PC-3 (cell line): ENCODE measurements around the gene CMTM2. TPM values are rescaled to one million over a fixed set of nuclear protein-coding genes. Genes with fewer than 3 reads are reported as not detected.

Experiments used
- ATAC-seq: fragments of 200-7000 bp; cut with Tn5 transposase; 2 replicates; pipeline ENCODE4 v1.9.1; 2020; ENCODE audit warnings: mild to moderate bottlenecking, moderate library complexity
- BruUV-seq: library from RNA; stranded (reverse); fragments of 400-500 nt; replicated peaks from 2 replicates; lab custom pipeline; 2021; lab: Mats Ljungman, UMichigan
- CTCF ChIA-PET: fragments of 300-600 bp; sonication (Branson Sonifier 250); formaldehyde crosslinking; loops from one replicate; lab custom pipeline; 2022; ENCODE audit warnings: antibody characterized with exemption; lab: Charles Lee
- POLR2A ChIA-PET: fragments of 300-600 bp; sonication (Branson Sonifier 250); formaldehyde crosslinking; loops from one replicate; lab custom pipeline; 2022; ENCODE audit warnings: antibody characterized with exemption; ENCODE audit not compliant: unreplicated experiment; lab: Charles Lee
- DNase-seq: peaks from one replicate; pipeline ENCODE4 v3.0.0-alpha.2; 2015
- H2AFZ ChIP-seq: fragments of 300-600 bp; sonication (generic); 2 replicates; pipeline ENCODE4 v1.6.0; 2016; ENCODE audit warnings: antibody characterized with exemption, low read length
- H3F3A ChIP-seq: fragments of 300-600 bp; sonication (generic); one replicate; pipeline ENCODE4 v1.6.0; 2017; ENCODE audit warnings: antibody characterized with exemption, low read length, control low read depth, mild to moderate bottlenecking; ENCODE audit not compliant: unreplicated experiment
- H3K27ac ChIP-seq: fragments of 300-600 bp; sonication (generic); 2 replicates; pipeline ENCODE4 v1.5.1; 2016; ENCODE audit warnings: mild to moderate bottlenecking, low read length
- H3K27me3 ChIP-seq: fragments of 300-600 bp; sonication (generic); 2 replicates; pipeline ENCODE4 v1.6.1; 2016; ENCODE audit warnings: low read length, mixed read lengths
- H3K36me3 ChIP-seq: fragments of 300-600 bp; sonication (generic); 2 replicates; pipeline ENCODE4 v1.6.1; 2016; ENCODE audit warnings: low read depth, mixed run types, low read length, mixed read lengths
- H3K4me1 ChIP-seq: fragments of 300-600 bp; sonication (generic); 2 replicates; pipeline ENCODE4 v1.5.1; 2016; ENCODE audit warnings: low read length; ENCODE audit not compliant: insufficient read depth
- H3K4me2 ChIP-seq: fragments of 300-600 bp; sonication (generic); 2 replicates; pipeline ENCODE4 v1.6.0; 2016; ENCODE audit warnings: low read length
- H3K4me3 ChIP-seq: fragments of 300-600 bp; sonication (generic); 2 replicates; pipeline ENCODE4 v1.5.1; 2016; ENCODE audit warnings: mild to moderate bottlenecking, low read length, mixed read lengths
- H3K79me2 ChIP-seq: fragments of 300-600 bp; sonication (generic); 2 replicates; pipeline ENCODE4 v1.6.1; 2017; ENCODE audit warnings: low read length, mixed read lengths
- H3K9ac ChIP-seq: fragments of 300-600 bp; sonication (generic); 2 replicates; pipeline ENCODE4 v1.6.0; 2016; ENCODE audit warnings: mild to moderate bottlenecking, low read length
- H3K9me2 ChIP-seq: fragments of 300-600 bp; sonication (generic); replicated peaks from 2 replicates; pipeline ENCODE4 v1.6.1; 2016; ENCODE audit warnings: mixed run types, low read length, mixed read lengths
- H3K9me3 ChIP-seq: fragments of 300-600 bp; sonication (generic); 2 replicates; pipeline ENCODE4 v1.6.1; 2016; ENCODE audit warnings: low read length, mixed read lengths
- H4K20me1 ChIP-seq: fragments of 300-600 bp; sonication (generic); 2 replicates; pipeline ENCODE4 v1.6.1; 2016; ENCODE audit warnings: low read length, mixed read lengths
- EZH2 ChIP-seq: fragments of 300-600 bp; sonication (generic); IDR thresholded peaks from one replicate; pipeline ENCODE4 v1.6.1; 2017; ENCODE audit warnings: antibody characterized with exemption, mild to moderate bottlenecking, low read length; ENCODE audit not compliant: unreplicated experiment
- EZH2phosphoT487 ChIP-seq: fragments of 300-600 bp; sonication (generic); IDR thresholded peaks from 2 replicates; pipeline ENCODE4 v1.6.1; 2018; ENCODE audit warnings: mild to moderate bottlenecking, antibody characterized with exemption, low read length, borderline replicate concordance
- intact Hi-C: fragments of 100-400 bp; cut with micrococcal nuclease; formaldehyde crosslinking; loops from 2 replicates; pipeline ENCODE4 v1.9.0; 2023
- total RNA-seq: library from RNA; depleted of rRNA; stranded (reverse); fragments of >200 nt; gene quantifications from 2 replicates; pipeline ENCODE4 v1.2.3, GENCODE V29; 2014
- TF ChIP-seq, protein P1 (sequence below): fragments of 300-600 bp; sonication (generic); conservative IDR thresholded peaks from 2 replicates; pipeline ENCODE4 v1.5.1; 2017; ENCODE audit warnings: antibody characterized with exemption, low read depth, mild to moderate bottlenecking, low read length

The CMTM2 gene
- total RNA-seq, 1 experiment from 2014 or later, result not detected

DNA sequence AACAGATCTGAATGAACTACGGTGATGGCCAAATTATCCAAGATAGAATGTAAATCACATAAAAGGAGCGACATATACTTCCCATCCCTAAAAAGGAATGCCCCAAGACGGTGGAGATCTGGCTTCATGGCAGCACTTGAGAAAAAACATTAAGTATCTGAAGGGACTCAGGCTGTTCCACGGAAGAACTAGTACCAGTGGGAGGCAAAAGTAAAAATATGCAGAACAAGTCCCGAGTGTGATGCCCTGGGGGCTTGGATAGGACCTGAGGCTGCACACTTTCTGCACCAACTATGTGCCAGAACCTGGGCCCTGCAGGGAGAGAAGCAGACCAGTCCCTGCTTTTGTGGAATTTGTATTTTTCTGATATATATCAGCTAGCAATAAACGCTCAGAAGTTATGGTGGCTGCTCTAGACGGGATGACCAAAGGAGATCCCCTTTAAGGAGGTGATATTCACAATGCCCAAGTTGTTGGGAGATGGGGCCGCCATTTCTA is 27.4 kb upstream of the CMTM2 start:
- ATAC-seq (no peak), DNase-seq (no peak)
- Histone ChIP-seq H2AFZ (peak overlapping the region; percentile 89), H3K9ac (peak overlapping the region; percentile 71), H3K4me3 (peak overlapping the region; percentile 64), H4K20me1 (no peaks in the 10 kb centered on the region), H3K4me2 (peak overlapping the region; percentile 88), H3K36me3 (no peaks in the 10 kb centered on the region), H3K27ac (no peak overlapping the region), H3K9me2 (no peaks in the 10 kb centered on the region), H3K79me2 (peaks cover 28% of the 10 kb centered on the region), H3K9me3 (no peaks in the 10 kb centered on the region), H3K4me1 (peaks cover 21% of the 10 kb centered on the region), H3F3A (no peaks in the 10 kb centered on the region), H3K27me3 (no peaks in the 10 kb centered on the region)
- intact Hi-C loops, result loop anchor here (2.0 to 5.0 kb wide), 2 partner anchors 29 to 45 kb away; no protein-coding TSS in a partner anchor
- ChIA-PET CTCF (no interaction called here), POLR2A (no interaction called here)
- BruUV-seq, result TSS peak; percentile 47
- TF ChIP-seq EZH2phosphoT487 (no peak), EZH2 (no peak)
- TF ChIP-seq, protein P1, sequence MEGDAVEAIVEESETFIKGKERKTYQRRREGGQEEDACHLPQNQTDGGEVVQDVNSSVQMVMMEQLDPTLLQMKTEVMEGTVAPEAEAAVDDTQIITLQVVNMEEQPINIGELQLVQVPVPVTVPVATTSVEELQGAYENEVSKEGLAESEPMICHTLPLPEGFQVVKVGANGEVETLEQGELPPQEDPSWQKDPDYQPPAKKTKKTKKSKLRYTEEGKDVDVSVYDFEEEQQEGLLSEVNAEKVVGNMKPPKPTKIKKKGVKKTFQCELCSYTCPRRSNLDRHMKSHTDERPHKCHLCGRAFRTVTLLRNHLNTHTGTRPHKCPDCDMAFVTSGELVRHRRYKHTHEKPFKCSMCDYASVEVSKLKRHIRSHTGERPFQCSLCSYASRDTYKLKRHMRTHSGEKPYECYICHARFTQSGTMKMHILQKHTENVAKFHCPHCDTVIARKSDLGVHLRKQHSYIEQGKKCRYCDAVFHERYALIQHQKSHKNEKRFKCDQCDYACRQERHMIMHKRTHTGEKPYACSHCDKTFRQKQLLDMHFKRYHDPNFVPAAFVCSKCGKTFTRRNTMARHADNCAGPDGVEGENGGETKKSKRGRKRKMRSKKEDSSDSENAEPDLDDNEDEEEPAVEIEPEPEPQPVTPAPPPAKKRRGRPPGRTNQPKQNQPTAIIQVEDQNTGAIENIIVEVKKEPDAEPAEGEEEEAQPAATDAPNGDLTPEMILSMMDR, result no peak

GRCh38 chr16:66552286-66553177 is 26.7 kb upstream of the CMTM2 start, which contains the start of gene CKLF:
CKLF (plus strand) TSS chr16:66552576; CDS start chr16:66552716, 140 bp downstream.
- ChIA-PET POLR2A (interaction anchor here (0.6 to 0.7 kb wide), 2 partner anchors 51 to 72 kb away, joined by 3 to 7 read pairs; no protein-coding TSS in a partner anchor), CTCF (interaction anchor here (0.6 kb wide), 1 partner anchor 162 kb away, joined by 3 read pairs; no protein-coding TSS in a partner anchor)
- Histone ChIP-seq H3K9ac (peak within 1 kb of the TSS; percentile 71), H3K27ac (no peak within 1 kb of the TSS), H4K20me1 (no peaks in the 10 kb centered on the region), H3K36me3 (no peaks in the 10 kb centered on the region), H3K4me3 (peak within 1 kb of the TSS; percentile 64), H3F3A (no peaks in the 10 kb centered on the region), H3K4me2 (peak within 1 kb of the TSS; percentile 88), H3K79me2 (peaks cover 28% of the 10 kb centered on the region), H3K27me3 (no peaks in the 10 kb centered on the region), H3K4me1 (peaks cover 21% of the 10 kb centered on the region), H3K9me2 (no peaks in the 10 kb centered on the region), H2AFZ (peak within 1 kb of the TSS; percentile 89), H3K9me3 (no peaks in the 10 kb centered on the region)
- DNase-seq (peak; percentile 85), ATAC-seq (peak; percentile 60)
- intact Hi-C loops, result loop anchor here (5.0 kb wide), 1 partner anchor 45 kb away; no protein-coding TSS in a partner anchor
- TSS peak; percentile 70 for BruUV-seq
- TF ChIP-seq, protein P1, result no peak
- TF ChIP-seq EZH2phosphoT487 (no peak), EZH2 (no peak)
